Measurements from ENCODE around the gene LOXL1.

DNA sequence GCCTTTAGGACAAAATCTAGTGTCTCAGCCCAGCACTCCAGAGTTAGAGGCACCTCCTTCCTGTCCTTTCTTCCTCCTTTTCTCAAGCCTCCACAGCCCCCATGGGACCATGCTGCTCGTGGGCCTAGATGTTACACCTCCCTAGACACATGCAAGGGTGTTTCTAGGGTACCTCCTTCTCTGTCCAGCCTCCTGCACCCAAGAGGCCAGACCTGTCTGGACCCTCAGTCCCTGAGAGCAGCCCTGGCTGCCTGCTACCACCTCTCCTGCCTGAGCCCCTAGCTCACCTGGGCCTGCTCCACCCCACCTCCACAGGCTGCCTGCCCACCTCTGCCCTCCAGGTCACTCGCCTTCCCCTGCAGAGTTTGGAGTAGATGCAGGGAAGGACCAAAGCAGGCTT, 5.2 kb downstream of the LOXL1 start:
- TF ChIP-seq, protein P1, sequence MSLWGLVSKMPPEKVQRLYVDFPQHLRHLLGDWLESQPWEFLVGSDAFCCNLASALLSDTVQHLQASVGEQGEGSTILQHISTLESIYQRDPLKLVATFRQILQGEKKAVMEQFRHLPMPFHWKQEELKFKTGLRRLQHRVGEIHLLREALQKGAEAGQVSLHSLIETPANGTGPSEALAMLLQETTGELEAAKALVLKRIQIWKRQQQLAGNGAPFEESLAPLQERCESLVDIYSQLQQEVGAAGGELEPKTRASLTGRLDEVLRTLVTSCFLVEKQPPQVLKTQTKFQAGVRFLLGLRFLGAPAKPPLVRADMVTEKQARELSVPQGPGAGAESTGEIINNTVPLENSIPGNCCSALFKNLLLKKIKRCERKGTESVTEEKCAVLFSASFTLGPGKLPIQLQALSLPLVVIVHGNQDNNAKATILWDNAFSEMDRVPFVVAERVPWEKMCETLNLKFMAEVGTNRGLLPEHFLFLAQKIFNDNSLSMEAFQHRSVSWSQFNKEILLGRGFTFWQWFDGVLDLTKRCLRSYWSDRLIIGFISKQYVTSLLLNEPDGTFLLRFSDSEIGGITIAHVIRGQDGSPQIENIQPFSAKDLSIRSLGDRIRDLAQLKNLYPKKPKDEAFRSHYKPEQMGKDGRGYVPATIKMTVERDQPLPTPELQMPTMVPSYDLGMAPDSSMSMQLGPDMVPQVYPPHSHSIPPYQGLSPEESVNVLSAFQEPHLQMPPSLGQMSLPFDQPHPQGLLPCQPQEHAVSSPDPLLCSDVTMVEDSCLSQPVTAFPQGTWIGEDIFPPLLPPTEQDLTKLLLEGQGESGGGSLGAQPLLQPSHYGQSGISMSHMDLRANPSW (CRISPR knock-in tag; IDR thresholded peaks at IDR 0.05), result no peak
- TF ChIP-seq CBX2 (IDR thresholded peaks at IDR 0.05; ENCODE audit: insufficient read depth, low read length, poor library complexity, severe bottlenecking), result no peak
- TF ChIP-seq EP300 (IDR thresholded peaks at IDR 0.05; ENCODE audit: low read length), result no peak
- TF ChIP-seq NFE2L1 (tag; IDR thresholded peaks at IDR 0.05; ENCODE audit: borderline replicate concordance, low read depth), result no peak
- TF ChIP-seq HDAC2 (IDR thresholded peaks at IDR 0.05), result no peak
- TF ChIP-seq CCAR2 (IDR thresholded peaks at IDR 0.05; ENCODE audit: low read depth, low read length), result no peak
- TF ChIP-seq ZNF75A (CRISPR knock-in tag; IDR thresholded peaks at IDR 0.05), result no peak
- TF ChIP-seq, protein P2, sequence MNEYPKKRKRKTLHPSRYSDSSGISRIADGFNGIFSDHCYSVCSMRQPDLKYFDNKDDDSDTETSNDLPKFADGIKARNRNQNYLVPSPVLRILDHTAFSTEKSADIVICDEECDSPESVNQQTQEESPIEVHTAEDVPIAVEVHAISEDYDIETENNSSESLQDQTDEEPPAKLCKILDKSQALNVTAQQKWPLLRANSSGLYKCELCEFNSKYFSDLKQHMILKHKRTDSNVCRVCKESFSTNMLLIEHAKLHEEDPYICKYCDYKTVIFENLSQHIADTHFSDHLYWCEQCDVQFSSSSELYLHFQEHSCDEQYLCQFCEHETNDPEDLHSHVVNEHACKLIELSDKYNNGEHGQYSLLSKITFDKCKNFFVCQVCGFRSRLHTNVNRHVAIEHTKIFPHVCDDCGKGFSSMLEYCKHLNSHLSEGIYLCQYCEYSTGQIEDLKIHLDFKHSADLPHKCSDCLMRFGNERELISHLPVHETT (CRISPR knock-in tag; conservative IDR thresholded peaks at IDR 0.05 in 1 of 2, IDR thresholded peaks at IDR 0.05 in 1 of 2), result no peak
- TF ChIP-seq, protein P3, sequence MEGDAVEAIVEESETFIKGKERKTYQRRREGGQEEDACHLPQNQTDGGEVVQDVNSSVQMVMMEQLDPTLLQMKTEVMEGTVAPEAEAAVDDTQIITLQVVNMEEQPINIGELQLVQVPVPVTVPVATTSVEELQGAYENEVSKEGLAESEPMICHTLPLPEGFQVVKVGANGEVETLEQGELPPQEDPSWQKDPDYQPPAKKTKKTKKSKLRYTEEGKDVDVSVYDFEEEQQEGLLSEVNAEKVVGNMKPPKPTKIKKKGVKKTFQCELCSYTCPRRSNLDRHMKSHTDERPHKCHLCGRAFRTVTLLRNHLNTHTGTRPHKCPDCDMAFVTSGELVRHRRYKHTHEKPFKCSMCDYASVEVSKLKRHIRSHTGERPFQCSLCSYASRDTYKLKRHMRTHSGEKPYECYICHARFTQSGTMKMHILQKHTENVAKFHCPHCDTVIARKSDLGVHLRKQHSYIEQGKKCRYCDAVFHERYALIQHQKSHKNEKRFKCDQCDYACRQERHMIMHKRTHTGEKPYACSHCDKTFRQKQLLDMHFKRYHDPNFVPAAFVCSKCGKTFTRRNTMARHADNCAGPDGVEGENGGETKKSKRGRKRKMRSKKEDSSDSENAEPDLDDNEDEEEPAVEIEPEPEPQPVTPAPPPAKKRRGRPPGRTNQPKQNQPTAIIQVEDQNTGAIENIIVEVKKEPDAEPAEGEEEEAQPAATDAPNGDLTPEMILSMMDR (IDR thresholded peaks at IDR 0.05 in 2 of 3, conservative IDR thresholded peaks at IDR 0.05 in 1 of 3; ENCODE audit: insufficient read depth in 2 of 3, low read depth in 1 of 3, low read length in 3 of 3), result no peak
- TF ChIP-seq KLF10 (CRISPR knock-in tag; IDR thresholded peaks at IDR 0.05), result no peak

Measured in K562 (cell line).